HCT116 (cell line): ENCODE results near the gene KNSTRN. TPM values are rescaled to one million over a fixed set of nuclear protein-coding genes. Genes with fewer than 3 reads are reported as not detected.

Source experiments
- ATAC-seq: fragments of 200-7000 bp; cut with Tn5 transposase; 2 replicates; pipeline ENCODE4 v1.9.1; 2020; ENCODE audit warnings: mild to moderate bottlenecking, moderate library complexity
- BruUV-seq: library from RNA; stranded (reverse); fragments of 400-500 nt; replicated peaks from 2 replicates; lab custom pipeline; 2021; lab: Mats Ljungman, UMichigan
- CTCF ChIA-PET: fragments of 300-600 bp; sonication (Branson Sonifier 250); formaldehyde crosslinking; loops from one replicate; lab custom pipeline; 2021; ENCODE audit warnings: antibody characterized with exemption; lab: Charles Lee
- POLR2A ChIA-PET: fragments of 300-600, 350-600 bp; sonication (Branson Sonifier 250); formaldehyde crosslinking; loops from one replicate; lab custom pipeline; 2021; ENCODE audit warnings: antibody characterized with exemption; lab: Charles Lee
- RAD21 ChIA-PET, 2 experiments: fragments of 300-600 bp; sonication (Branson Sonifier 250); formaldehyde crosslinking; loops; one replicate each; lab custom pipeline; 2023; ENCODE audit warnings: low total read pairs in 2 of 2; ENCODE audit not compliant: uncharacterized antibody in 2 of 2, unreplicated experiment in 2 of 2, low non-redundant PET in 1 of 2; lab: Charles Lee
- DNase-seq: peaks from one replicate; pipeline ENCODE4 v3.0.0-alpha.2; 2010; ENCODE audit warnings: low read depth, low spot score
- H2AFZ ChIP-seq: fragments of 200-600 bp; shearing (Covaris generic), sonication (generic); 2 replicates; pipeline ENCODE4 v1.6.1; 2017; ENCODE audit warnings: low read depth, mixed run types, mixed read lengths, antibody characterized with exemption, low read length; ENCODE audit not compliant: poor library complexity, severe bottlenecking
- H3K27ac ChIP-seq: 2 replicates; pipeline ENCODE4 v1.5.1; 2012; ENCODE audit warnings: low read depth, low read length
- H3K27me3 ChIP-seq: fragments of 200-600 bp; sonication (generic); 2 replicates; pipeline ENCODE4 v1.6.1; 2016; ENCODE audit warnings: mixed run types, low read length, mixed read lengths; ENCODE audit not compliant: insufficient read depth
- H3K36me3 ChIP-seq, 2 experiments: fragments of 200-500 bp in 1 of 2; fragments of 200-600 bp in 1 of 2; sonication (Bioruptor generic) in 1 of 2; sonication (generic) in 1 of 2; 2 replicates each; pipeline versions ENCODE4 v1.5.1 to v1.6.1; 2014 to 2016; ENCODE audit warnings: low read length in 2 of 2, inconsistent platforms in 1 of 2, mixed read lengths in 1 of 2, mixed run types in 1 of 2; ENCODE audit not compliant: insufficient read depth in 2 of 2, control insufficient read depth in 1 of 2
- H3K4me1 ChIP-seq, 2 experiments: fragments of 200-600 bp in 1 of 2; sonication (generic) in 1 of 2; 2 replicates each; pipeline versions ENCODE4 v1.5.1 to v1.6.1; 2012 to 2017; ENCODE audit warnings: low read length in 2 of 2, inconsistent platforms in 1 of 2, mild to moderate bottlenecking in 1 of 2, mixed read lengths in 1 of 2, mixed run types in 1 of 2, moderate library complexity in 1 of 2; ENCODE audit not compliant: insufficient read depth in 2 of 2, control insufficient read depth in 1 of 2
- H3K4me2 ChIP-seq: fragments of 200-600 bp; sonication (generic); 2 replicates; pipeline ENCODE4 v1.6.1; 2017; ENCODE audit warnings: mixed run types, low read length, mixed read lengths
- H3K4me3 ChIP-seq, 2 experiments: fragments of 200-600 bp in 1 of 2; sonication (generic) in 1 of 2; replicated peaks in 1 of 2; 2 replicates each; pipeline ENCODE4 v1.5.1; 2011 to 2016; ENCODE audit warnings: low read length in 2 of 2, control low read depth in 1 of 2, low read depth in 1 of 2, mild to moderate bottlenecking in 1 of 2, mixed read lengths in 1 of 2, mixed run types in 1 of 2
- H3K79me2 ChIP-seq: fragments of 200-600 bp; sonication (generic); 2 replicates; pipeline ENCODE4 v1.6.1; 2017; ENCODE audit warnings: mild to moderate bottlenecking, mixed run types, low read length, moderate library complexity, mixed read lengths; ENCODE audit not compliant: insufficient read depth
- H3K9ac ChIP-seq: fragments of 200-600 bp; sonication (generic); 2 replicates; pipeline ENCODE4 v1.6.1; 2016; ENCODE audit warnings: low read length, mixed read lengths
- H3K9me2 ChIP-seq: fragments of 200-600 bp; sonication (generic), shearing (Covaris generic); 2 replicates; pipeline ENCODE4 v1.6.1; 2017; ENCODE audit warnings: mixed run types, mild to moderate bottlenecking, moderate library complexity; ENCODE audit not compliant: insufficient read depth
- H3K9me3 ChIP-seq, 2 experiments: fragments of 200-500 bp in 1 of 2; fragments of 200-600 bp in 1 of 2; sonication (Bioruptor generic) in 1 of 2; sonication (generic) in 1 of 2; 2 replicates each; pipeline ENCODE4 v1.6.1; 2014 to 2017; ENCODE audit warnings: low read length in 2 of 2, mixed read lengths in 2 of 2, inconsistent platforms in 1 of 2, low read depth in 1 of 2, mild to moderate bottlenecking in 1 of 2, mixed run types in 1 of 2, moderate library complexity in 1 of 2; ENCODE audit not compliant: control insufficient read depth in 1 of 2, insufficient read depth in 1 of 2
- H4K20me1 ChIP-seq: fragments of 200-600 bp; sonication (generic), shearing (Covaris generic); 2 replicates; pipeline ENCODE4 v1.6.1; 2017; ENCODE audit warnings: mixed run types, mild to moderate bottlenecking, moderate library complexity; ENCODE audit not compliant: insufficient read depth
- CTCF ChIP-seq, 3 experiments: fragments of 200-600 bp in 1 of 3; sonication (generic) in 1 of 3; IDR thresholded peaks in 2 of 3; conservative IDR thresholded peaks in 1 of 3; 2 replicates each; pipeline ENCODE4 v1.5.1; 2012 to 2017; ENCODE audit warnings: low read depth in 2 of 3, low read length in 2 of 3, antibody characterized with exemption in 1 of 3, borderline replicate concordance in 1 of 3, control low read depth in 1 of 3, mild to moderate bottlenecking in 1 of 3, mixed read lengths in 1 of 3, mixed run types in 1 of 3, moderate library complexity in 1 of 3; ENCODE audit not compliant: insufficient read depth in 1 of 3
- EZH2 ChIP-seq: fragments of 200-600 bp; sonication (generic); IDR thresholded peaks from 2 replicates; pipeline ENCODE4 v1.6.1; 2017; ENCODE audit warnings: antibody characterized with exemption, mixed run types
- EZH2phosphoT487 ChIP-seq: fragments of 200-600 bp; IDR thresholded peaks from 2 replicates; pipeline ENCODE4 v1.6.1; 2018; ENCODE audit warnings: antibody characterized with exemption, borderline replicate concordance
- FOSL1 ChIP-seq: IDR thresholded peaks from 2 replicates; pipeline ENCODE4 v1.6.1; 2012; ENCODE audit warnings: low read depth
- POLR2A ChIP-seq: IDR thresholded peaks from 2 replicates; pipeline ENCODE4 v1.7.0; 2011; ENCODE audit warnings: borderline replicate concordance; ENCODE audit not compliant: insufficient read depth, insufficient read length; ENCODE audit errors: extremely low read depth
- ZBTB33 ChIP-seq: IDR thresholded peaks from 2 replicates; pipeline ENCODE4 v1.6.1; 2011; ENCODE audit warnings: mild to moderate bottlenecking, low read length, moderate library complexity; ENCODE audit not compliant: insufficient replicate concordance; ENCODE audit errors: extremely low read depth
- intact Hi-C: fragments of 100-400 bp; cut with micrococcal nuclease; formaldehyde crosslinking; loops from 2 replicates; pipeline ENCODE4 v1.10.0; 2022
- total RNA-seq: library from RNA; stranded (reverse); gene quantifications from one replicate; pipeline ENCODE4 v1.2.1, GENCODE V29; 2021; ENCODE audit not compliant: unreplicated experiment

Gene KNSTRN
- total RNA-seq, 1 experiment from 2014 or later, result 84.1 TPM

- H3K4me3 ChIP-seq, result no peak overlapping the region
Observed at GRCh38 chr15:40428185-40428584, 45.7 kb downstream of the KNSTRN start.

GRCh38 chr15:40429068-40429710 lies 46.7 kb downstream of the KNSTRN start:
- CTCF ChIA-PET, result interaction anchor here (1.5 kb wide), 1 partner anchor 106 kb away, joined by 3 read pairs; no protein-coding TSS in a partner anchor
- Histone ChIP-seq H3K27ac (no peak overlapping the region), H3K79me2 (no peaks in the 10 kb centered on the region), H3K4me3 (no peak overlapping the region), H3K4me2 (no peak overlapping the region), H3K27me3 (no peaks in the 10 kb centered on the region), H3K9me3 (no peaks in the 10 kb centered on the region), H3K9me2 (no peaks in the 10 kb centered on the region), H3K36me3 (no peaks in the 10 kb centered on the region), H3K9ac (no peak overlapping the region), H4K20me1 (no peaks in the 10 kb centered on the region), H3K4me1 (peaks cover 6 to 11% of the 10 kb centered on the region in 2 experiments; a peak in 3 of 4 replicates), H2AFZ (no peak overlapping the region)
- RAD21 ChIA-PET, result no interaction called here
- ATAC-seq (no peak), DNase-seq (no peak)
- intact Hi-C loops, result no loop called here
- POLR2A ChIA-PET, result no interaction called here
- TF ChIP-seq ZBTB33 (no peak), EZH2 (no peak), POLR2A (no peak), CTCF (IDR thresholded peaks at IDR 0.05 in 2 of 3, conservative IDR thresholded peaks at IDR 0.05 in 1 of 3; ENCODE audit: borderline replicate concordance in 1 of 3, insufficient read depth in 1 of 3, low read depth in 2 of 3, low read length in 2 of 3) (no peak)
- BruUV-seq, result no TSS peak

More at GRCh38 chr15:40428185-40428584, 45.7 kb downstream of the KNSTRN start:
- no peaks in the 10 kb centered on the region for H4K20me1 ChIP-seq
- no peaks in the 10 kb centered on the region for H3K27me3 ChIP-seq
- H3K79me2 ChIP-seq, result no peaks in the 10 kb centered on the region
- CTCF ChIA-PET, result no interaction called here
- no peak for TF ChIP-seq POLR2A
- TF ChIP-seq FOSL1, result no peak
- no peak for TF ChIP-seq EZH2phosphoT487
- no peak overlapping the region for H3K9ac ChIP-seq
- no peak overlapping the region for H2AFZ ChIP-seq
- RAD21 ChIA-PET, result no interaction called here
- no peak overlapping the region for H3K27ac ChIP-seq
- BruUV-seq, result no TSS peak
- no peaks in the 10 kb centered on the region for H3K36me3 ChIP-seq
- no peak overlapping the region for H3K4me2 ChIP-seq
- POLR2A ChIA-PET, result no interaction called here
- no peaks in the 10 kb centered on the region for H3K9me3 ChIP-seq
- DNase-seq, result no peak
- no peaks in the 10 kb centered on the region for H3K9me2 ChIP-seq
- ATAC-seq, result no peak
- intact Hi-C loops, result no loop called here
- H3K4me1 ChIP-seq, result peaks cover 6 to 11% of the 10 kb centered on the region in 2 experiments; a peak in 3 of 4 replicates
